OCI-LY3 (cell line): ENCODE measurements around the gene TRMT11.
"Not testable (repeated sequence)": the region's sequence is repeated elsewhere in the genome, so short reads cannot be mapped to it uniquely, and the experiment has no call there.

Source experiments
- H2AFZ ChIP-seq: fragments of 200-600, 300-600 bp; shearing (Covaris generic); 2 replicates; pipeline ENCODE4 v1.6.0; 2014; ENCODE audit warnings: antibody characterized with exemption, low read depth, low read length
- H3K27ac ChIP-seq: fragments of 200-600, 300-600 bp; sonication (generic); 2 replicates; pipeline ENCODE4 v1.5.1; 2014; ENCODE audit warnings: mild to moderate bottlenecking, low read length, moderate library complexity, mixed read lengths
- H3K27me3 ChIP-seq: fragments of 200-600, 300-600 bp; sonication (generic); 2 replicates; pipeline ENCODE4 v1.6.1; 2014; ENCODE audit warnings: low read depth, low read length, mixed read lengths
- H3K36me3 ChIP-seq: fragments of 200-600, 300-600 bp; sonication (generic); replicated peaks from 2 replicates; pipeline ENCODE3; 2014; ENCODE audit warnings: low read depth, low read length, mixed read lengths
- H3K4me1 ChIP-seq: fragments of 300-600, 200-600 bp; sonication (generic); 2 replicates; pipeline ENCODE4 v1.6.1; 2014; ENCODE audit warnings: low read length, mixed read lengths
- H3K4me2 ChIP-seq: fragments of 200-600, 300-600 bp; sonication (generic); 2 replicates; pipeline ENCODE4 v1.6.1; 2014; ENCODE audit warnings: low read length, mixed read lengths
- H3K4me3 ChIP-seq: fragments of 300-600, 200-600 bp; sonication (generic); 2 replicates; pipeline ENCODE4 v1.5.1; 2014; ENCODE audit warnings: antibody characterized with exemption, mild to moderate bottlenecking, low read length, moderate library complexity
- H3K79me2 ChIP-seq: fragments of 300-600, 200-600 bp; shearing (Covaris generic); 2 replicates; pipeline ENCODE4 v1.6.1; 2014; ENCODE audit warnings: mild to moderate bottlenecking, low read length, mixed read lengths
- H3K9ac ChIP-seq: fragments of 300-600, 200-600 bp; shearing (Covaris generic); 2 replicates; pipeline ENCODE4 v1.6.0; 2014; ENCODE audit warnings: mild to moderate bottlenecking, low read length, moderate library complexity
- H3K9me3 ChIP-seq: fragments of 200-600, 300-600 bp; shearing (Covaris generic); 2 replicates; pipeline ENCODE4 v1.6.1; 2014; ENCODE audit warnings: low read length, mixed read lengths; ENCODE audit not compliant: insufficient read depth
- H4K20me1 ChIP-seq: fragments of 200-600, 300-600 bp; sonication (generic); 2 replicates; pipeline ENCODE4 v1.6.1; 2016; ENCODE audit warnings: low read length, mixed read lengths; ENCODE audit not compliant: insufficient read depth
- EZH2phosphoT487 ChIP-seq: fragments of 200-600 bp; shearing (Covaris generic); IDR thresholded peaks from 2 replicates; pipeline ENCODE4 v1.6.1; 2018; ENCODE audit warnings: antibody characterized with exemption, mixed run types, low read depth
- TF ChIP-seq, protein P1 (sequence below): fragments of 200-600, 300-600 bp; sonication (generic); IDR thresholded peaks from 2 replicates; pipeline ENCODE4 v1.5.1; 2014; ENCODE audit warnings: antibody characterized with exemption, low read length, low read depth

Gene TRMT11

DNA sequence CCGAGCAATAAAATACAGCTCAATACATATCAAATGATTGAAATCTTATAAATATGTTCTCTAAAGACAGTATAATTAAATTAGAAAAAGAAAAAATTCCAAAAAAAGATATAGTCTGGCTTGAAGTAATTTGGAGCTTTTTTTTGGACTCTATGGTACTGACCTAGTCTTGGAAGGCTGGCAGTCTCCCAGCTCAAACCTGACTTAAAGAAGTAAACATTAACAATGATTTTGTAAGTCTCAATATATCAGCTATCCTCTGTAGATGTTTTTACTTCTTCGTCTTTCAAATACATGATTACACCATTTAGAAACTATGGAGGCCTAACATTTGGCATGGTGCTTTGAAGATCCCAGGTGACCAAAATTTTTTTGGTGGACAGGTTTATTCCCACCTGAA is 15.6 kb upstream of the TRMT11 start:
- H3K79me2 ChIP-seq: no peaks in the 10 kb centered on the region
- no peaks in the 10 kb centered on the region for H3K36me3 ChIP-seq
- TF ChIP-seq, protein P1, sequence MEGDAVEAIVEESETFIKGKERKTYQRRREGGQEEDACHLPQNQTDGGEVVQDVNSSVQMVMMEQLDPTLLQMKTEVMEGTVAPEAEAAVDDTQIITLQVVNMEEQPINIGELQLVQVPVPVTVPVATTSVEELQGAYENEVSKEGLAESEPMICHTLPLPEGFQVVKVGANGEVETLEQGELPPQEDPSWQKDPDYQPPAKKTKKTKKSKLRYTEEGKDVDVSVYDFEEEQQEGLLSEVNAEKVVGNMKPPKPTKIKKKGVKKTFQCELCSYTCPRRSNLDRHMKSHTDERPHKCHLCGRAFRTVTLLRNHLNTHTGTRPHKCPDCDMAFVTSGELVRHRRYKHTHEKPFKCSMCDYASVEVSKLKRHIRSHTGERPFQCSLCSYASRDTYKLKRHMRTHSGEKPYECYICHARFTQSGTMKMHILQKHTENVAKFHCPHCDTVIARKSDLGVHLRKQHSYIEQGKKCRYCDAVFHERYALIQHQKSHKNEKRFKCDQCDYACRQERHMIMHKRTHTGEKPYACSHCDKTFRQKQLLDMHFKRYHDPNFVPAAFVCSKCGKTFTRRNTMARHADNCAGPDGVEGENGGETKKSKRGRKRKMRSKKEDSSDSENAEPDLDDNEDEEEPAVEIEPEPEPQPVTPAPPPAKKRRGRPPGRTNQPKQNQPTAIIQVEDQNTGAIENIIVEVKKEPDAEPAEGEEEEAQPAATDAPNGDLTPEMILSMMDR: no peak
- TF ChIP-seq EZH2phosphoT487: no peak

DNA sequence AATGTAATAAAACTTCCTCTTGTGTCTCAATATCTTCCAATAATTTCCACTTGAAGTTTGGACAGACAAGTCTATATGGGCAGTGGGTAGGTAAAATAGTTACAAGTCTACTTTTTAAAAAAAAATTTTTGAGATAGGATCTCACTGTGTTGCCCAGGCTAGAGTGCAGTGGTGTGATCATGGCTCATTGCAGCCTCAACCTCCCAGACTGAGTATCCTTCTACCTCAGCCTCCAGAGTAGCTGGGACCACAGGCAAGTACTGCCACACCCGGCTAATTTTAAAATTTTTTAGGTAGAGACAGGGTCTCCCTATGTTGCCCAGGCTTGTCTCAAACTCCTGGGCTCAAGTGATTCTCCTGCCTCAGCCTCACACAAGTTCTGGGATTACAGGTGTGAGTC is 13.9 kb upstream of the TRMT11 start:
- H3K4me3 ChIP-seq, H3K4me2 ChIP-seq, H3K79me2 ChIP-seq, H3K36me3 ChIP-seq, H4K20me1 ChIP-seq, H2AFZ ChIP-seq, H3K27me3 ChIP-seq, H3K27ac ChIP-seq, H3K9ac ChIP-seq, H3K4me1 ChIP-seq, H3K9me3 ChIP-seq: not testable (repeated sequence)

More for the DNA sequence above, 15.6 kb upstream of the TRMT11 start:
- Histone ChIP-seq H3K4me2 (no peak overlapping the region), H2AFZ (no peak overlapping the region), H3K9me3 (no peaks in the 10 kb centered on the region), H3K27me3 (no peaks in the 10 kb centered on the region), H3K4me1 (peaks cover 3% of the 10 kb centered on the region; the same call in 1 of the 2 replicates), H3K9ac (no peak overlapping the region), H3K4me3 (no peak overlapping the region), H4K20me1 (no peaks in the 10 kb centered on the region), H3K27ac (no peak overlapping the region)

DNA sequence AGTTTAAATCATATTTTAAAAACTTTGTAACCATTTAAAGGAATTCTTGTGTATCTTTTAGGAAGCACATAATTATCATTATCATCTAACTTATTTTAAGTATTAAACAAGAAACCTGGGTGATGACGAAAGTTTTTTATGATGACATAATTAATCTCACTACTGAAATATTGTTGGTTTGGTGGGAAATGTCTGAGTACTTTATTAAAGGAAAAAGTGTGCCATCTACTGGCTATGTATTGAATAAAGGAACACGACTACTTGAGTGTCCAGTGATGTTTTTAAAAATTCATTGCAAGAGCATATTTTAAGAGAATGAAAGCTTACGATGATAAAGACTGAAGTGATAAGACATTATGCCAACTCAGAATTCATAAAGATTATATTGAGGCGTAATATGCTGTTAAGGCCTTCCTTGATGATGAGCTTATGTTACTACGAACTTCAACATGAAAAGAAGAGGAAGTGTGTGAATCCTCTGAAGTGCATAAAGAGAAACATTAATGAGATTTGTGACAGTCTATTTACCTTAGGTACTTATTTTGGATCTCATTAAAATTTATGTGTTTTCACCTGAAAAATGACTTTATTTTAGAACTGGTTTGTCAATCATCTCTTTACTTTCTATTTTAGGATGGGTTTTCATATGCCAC is 12.0 kb upstream of the TRMT11 start:
- H3K9ac ChIP-seq: no peak overlapping the region
- no peaks in the 10 kb centered on the region for H3K9me3 ChIP-seq
- no peaks in the 10 kb centered on the region for H3K27me3 ChIP-seq
- H3K4me2 ChIP-seq: peak overlapping the region; percentile 62
- H4K20me1 ChIP-seq: no peaks in the 10 kb centered on the region
- no peaks in the 10 kb centered on the region for H3K36me3 ChIP-seq
- H3K4me1 ChIP-seq: peaks cover 3% of the 10 kb centered on the region; the same call in 1 of the 2 replicates
- TF ChIP-seq, protein P1: peak; percentile 58
- TF ChIP-seq EZH2phosphoT487: no peak
- peak overlapping the region; percentile 56 for H3K4me3 ChIP-seq
- H3K27ac ChIP-seq: no peak overlapping the region
- no peaks in the 10 kb centered on the region for H3K79me2 ChIP-seq
- no peak overlapping the region for H2AFZ ChIP-seq

DNA sequence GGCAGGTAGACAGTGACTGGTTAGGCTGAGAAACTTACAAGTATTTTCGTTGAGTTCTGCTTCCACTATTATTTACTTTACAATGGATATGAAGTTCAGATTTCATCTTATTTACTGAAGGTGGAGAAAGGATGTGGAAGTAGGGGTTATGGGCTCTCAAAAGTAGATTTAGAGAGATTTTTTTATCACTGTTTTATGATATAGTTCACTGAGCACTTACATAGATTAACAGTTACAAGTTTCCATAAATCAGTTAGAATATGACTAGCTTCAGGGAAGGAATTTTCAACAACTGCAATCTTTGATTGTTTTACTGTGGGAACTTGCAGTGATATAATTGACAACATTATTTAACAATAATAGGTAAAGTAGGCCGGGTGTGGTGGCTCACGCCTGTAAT is 7.2 kb upstream of the TRMT11 start:
- H2AFZ ChIP-seq: no peak overlapping the region
- no peak overlapping the region for H3K27ac ChIP-seq
- H4K20me1 ChIP-seq: no peaks in the 10 kb centered on the region
- H3K4me3 ChIP-seq: no peak overlapping the region
- peaks cover 3% of the 10 kb centered on the region; the same call in 1 of the 2 replicates for H3K4me1 ChIP-seq
- no peaks in the 10 kb centered on the region for H3K36me3 ChIP-seq
- H3K4me2 ChIP-seq: no peak overlapping the region
- H3K79me2 ChIP-seq: no peaks in the 10 kb centered on the region
- H3K9me3 ChIP-seq: no peaks in the 10 kb centered on the region
- no peak for TF ChIP-seq EZH2phosphoT487
- TF ChIP-seq, protein P1: no peak
- no peak overlapping the region for H3K9ac ChIP-seq
- no peaks in the 10 kb centered on the region for H3K27me3 ChIP-seq
